Stimulated activated CD8-positive, alpha-beta memory T cell treated with anti-CD3 and anti-CD28 coated beads, Interleukin-15, amount 100 ng/mL, for 48 hours (primary cell): ENCODE data around the gene ATP5F1D.
"Not testable (repeated sequence)": the region's sequence is repeated elsewhere in the genome, so short reads cannot be mapped to it uniquely, and the experiment has no call there.

Experiments used
- DNase-seq, 2 donors: peaks; one replicate each; pipeline ENCODE4 v3.0.0-alpha.2; 2020; ENCODE audit warnings: low read depth in 2 of 2

The ATP5F1D gene

GRCh38 chr19:1233115-1233667 is 8.4 kb upstream of the ATP5F1D start:
- no peak for DNase-seq

GRCh38 chr19:1234051-1234954 is 7.2 kb upstream of the ATP5F1D start:
- DNase-seq, result no peak

- DNase-seq, result no peak
Measured at GRCh38 chr19:1234955-1235380, 6.6 kb upstream of the ATP5F1D start.

- DNase-seq, result no peak
Measured at GRCh38 chr19:1235625-1236538, 5.7 kb upstream of the ATP5F1D start.

- no peak for DNase-seq
Measured at GRCh38 chr19:1236576-1236975, 5.0 kb upstream of the ATP5F1D start.

GRCh38 chr19:1237027-1237659 is 4.4 kb upstream of the ATP5F1D start:
- DNase-seq, result no peak

- DNase-seq, result no peak
Measured at GRCh38 chr19:1237754-1238368, 3.7 kb upstream of the ATP5F1D start, which contains the start of gene CBARP. Gene CBARP, minus strand, starts transcription at chr19:1238005. Its CDS starts 1,905 bp downstream, at chr19:1236100.

GRCh38 chr19:1238369-1239303 is 2.9 kb upstream of the ATP5F1D start:
- no peak for DNase-seq

GRCh38 chr19:1239420-1239795 is 2.1 kb upstream of the ATP5F1D start:
- DNase-seq, result no peak

- DNase-seq, result peak; percentile 91 to 99
Measured at GRCh38 chr19:1239796-1240737, 1.5 kb upstream of the ATP5F1D start.

- DNase-seq, result no peak
Measured at GRCh38 chr19:1240925-1241324, 626 bp upstream of the ATP5F1D start.

- peak; percentile 73 to 79 for DNase-seq
Measured at GRCh38 chr19:1243768-1244692, 2.5 kb downstream of the ATP5F1D start.

GRCh38 chr19:1244693-1245451 is 3.3 kb downstream of the ATP5F1D start:
- DNase-seq, result no peak

- DNase-seq, result no peak
Measured at GRCh38 chr19:1245494-1246264, 4.1 kb downstream of the ATP5F1D start.

- DNase-seq, result not testable (repeated sequence)
Measured at GRCh38 chr19:1246265-1247087, 4.9 kb downstream of the ATP5F1D start.
